PC-3 (cell line): ENCODE data around the gene MRPL20. TPM values are rescaled to one million over a fixed set of nuclear protein-coding genes. Genes with fewer than 3 reads are reported as not detected.

Source experiments
- ATAC-seq: fragments of 200-7000 bp; cut with Tn5 transposase; 2 replicates; pipeline ENCODE4 v1.9.1; 2020; ENCODE audit warnings: mild to moderate bottlenecking, moderate library complexity
- BruUV-seq: library from RNA; stranded (reverse); fragments of 400-500 nt; replicated peaks from 2 replicates; lab custom pipeline; 2021; lab: Mats Ljungman, UMichigan
- CTCF ChIA-PET: fragments of 300-600 bp; sonication (Branson Sonifier 250); formaldehyde crosslinking; loops from one replicate; lab custom pipeline; 2022; ENCODE audit warnings: antibody characterized with exemption; lab: Charles Lee
- POLR2A ChIA-PET: fragments of 300-600 bp; sonication (Branson Sonifier 250); formaldehyde crosslinking; loops from one replicate; lab custom pipeline; 2022; ENCODE audit warnings: antibody characterized with exemption; ENCODE audit not compliant: unreplicated experiment; lab: Charles Lee
- DNase-seq: peaks from one replicate; pipeline ENCODE4 v3.0.0-alpha.2; 2015
- H2AFZ ChIP-seq: fragments of 300-600 bp; sonication (generic); 2 replicates; pipeline ENCODE4 v1.6.0; 2016; ENCODE audit warnings: antibody characterized with exemption, low read length
- H3F3A ChIP-seq: fragments of 300-600 bp; sonication (generic); one replicate; pipeline ENCODE4 v1.6.0; 2017; ENCODE audit warnings: antibody characterized with exemption, low read length, control low read depth, mild to moderate bottlenecking; ENCODE audit not compliant: unreplicated experiment
- H3K27ac ChIP-seq: fragments of 300-600 bp; sonication (generic); 2 replicates; pipeline ENCODE4 v1.5.1; 2016; ENCODE audit warnings: mild to moderate bottlenecking, low read length
- H3K27me3 ChIP-seq: fragments of 300-600 bp; sonication (generic); 2 replicates; pipeline ENCODE4 v1.6.1; 2016; ENCODE audit warnings: low read length, mixed read lengths
- H3K36me3 ChIP-seq: fragments of 300-600 bp; sonication (generic); 2 replicates; pipeline ENCODE4 v1.6.1; 2016; ENCODE audit warnings: low read depth, mixed run types, low read length, mixed read lengths
- H3K4me1 ChIP-seq: fragments of 300-600 bp; sonication (generic); 2 replicates; pipeline ENCODE4 v1.5.1; 2016; ENCODE audit warnings: low read length; ENCODE audit not compliant: insufficient read depth
- H3K4me2 ChIP-seq: fragments of 300-600 bp; sonication (generic); 2 replicates; pipeline ENCODE4 v1.6.0; 2016; ENCODE audit warnings: low read length
- H3K4me3 ChIP-seq: fragments of 300-600 bp; sonication (generic); 2 replicates; pipeline ENCODE4 v1.5.1; 2016; ENCODE audit warnings: mild to moderate bottlenecking, low read length, mixed read lengths
- H3K79me2 ChIP-seq: fragments of 300-600 bp; sonication (generic); 2 replicates; pipeline ENCODE4 v1.6.1; 2017; ENCODE audit warnings: low read length, mixed read lengths
- H3K9ac ChIP-seq: fragments of 300-600 bp; sonication (generic); 2 replicates; pipeline ENCODE4 v1.6.0; 2016; ENCODE audit warnings: mild to moderate bottlenecking, low read length
- H3K9me2 ChIP-seq: fragments of 300-600 bp; sonication (generic); replicated peaks from 2 replicates; pipeline ENCODE4 v1.6.1; 2016; ENCODE audit warnings: mixed run types, low read length, mixed read lengths
- H3K9me3 ChIP-seq: fragments of 300-600 bp; sonication (generic); 2 replicates; pipeline ENCODE4 v1.6.1; 2016; ENCODE audit warnings: low read length, mixed read lengths
- H4K20me1 ChIP-seq: fragments of 300-600 bp; sonication (generic); 2 replicates; pipeline ENCODE4 v1.6.1; 2016; ENCODE audit warnings: low read length, mixed read lengths
- EZH2 ChIP-seq: fragments of 300-600 bp; sonication (generic); IDR thresholded peaks from one replicate; pipeline ENCODE4 v1.6.1; 2017; ENCODE audit warnings: antibody characterized with exemption, mild to moderate bottlenecking, low read length; ENCODE audit not compliant: unreplicated experiment
- EZH2phosphoT487 ChIP-seq: fragments of 300-600 bp; sonication (generic); IDR thresholded peaks from 2 replicates; pipeline ENCODE4 v1.6.1; 2018; ENCODE audit warnings: mild to moderate bottlenecking, antibody characterized with exemption, low read length, borderline replicate concordance
- intact Hi-C: fragments of 100-400 bp; cut with micrococcal nuclease; formaldehyde crosslinking; loops from 2 replicates; pipeline ENCODE4 v1.9.0; 2023
- total RNA-seq: library from RNA; depleted of rRNA; stranded (reverse); fragments of >200 nt; gene quantifications from 2 replicates; pipeline ENCODE4 v1.2.3, GENCODE V29; 2014
- TF ChIP-seq, protein P1 (sequence below): fragments of 300-600 bp; sonication (generic); conservative IDR thresholded peaks from 2 replicates; pipeline ENCODE4 v1.5.1; 2017; ENCODE audit warnings: antibody characterized with exemption, low read depth, mild to moderate bottlenecking, low read length

MRPL20 gene
- total RNA-seq, 1 experiment from 2014 or later: 506 TPM

- Histone ChIP-seq H3K9ac (peak within 1 kb of the TSS; percentile 98), H3K4me2 (peak within 1 kb of the TSS; percentile 92), H3K27me3 (no peaks in the 10 kb centered on the region), H3F3A (no peaks in the 10 kb centered on the region), H3K4me3 (peak within 1 kb of the TSS; percentile 94), H3K9me3 (no peaks in the 10 kb centered on the region), H3K4me1 (peaks cover 29% of the 10 kb centered on the region), H3K9me2 (no peaks in the 10 kb centered on the region), H3K36me3 (peaks cover 43% of the 10 kb centered on the region), H3K27ac (peak within 1 kb of the TSS; percentile 58), H4K20me1 (0 out of 2 replicates have a peak, but pooled peaks cover 6% of the 10 kb centered on the region), H2AFZ (peak within 1 kb of the TSS; percentile 65), H3K79me2 (peaks cover 76% of the 10 kb centered on the region)
- intact Hi-C loops: loop anchor here (2.0 kb wide), 2 partner anchors 23 to 105 kb away; no protein-coding TSS in a partner anchor
- TF ChIP-seq, protein P1, sequence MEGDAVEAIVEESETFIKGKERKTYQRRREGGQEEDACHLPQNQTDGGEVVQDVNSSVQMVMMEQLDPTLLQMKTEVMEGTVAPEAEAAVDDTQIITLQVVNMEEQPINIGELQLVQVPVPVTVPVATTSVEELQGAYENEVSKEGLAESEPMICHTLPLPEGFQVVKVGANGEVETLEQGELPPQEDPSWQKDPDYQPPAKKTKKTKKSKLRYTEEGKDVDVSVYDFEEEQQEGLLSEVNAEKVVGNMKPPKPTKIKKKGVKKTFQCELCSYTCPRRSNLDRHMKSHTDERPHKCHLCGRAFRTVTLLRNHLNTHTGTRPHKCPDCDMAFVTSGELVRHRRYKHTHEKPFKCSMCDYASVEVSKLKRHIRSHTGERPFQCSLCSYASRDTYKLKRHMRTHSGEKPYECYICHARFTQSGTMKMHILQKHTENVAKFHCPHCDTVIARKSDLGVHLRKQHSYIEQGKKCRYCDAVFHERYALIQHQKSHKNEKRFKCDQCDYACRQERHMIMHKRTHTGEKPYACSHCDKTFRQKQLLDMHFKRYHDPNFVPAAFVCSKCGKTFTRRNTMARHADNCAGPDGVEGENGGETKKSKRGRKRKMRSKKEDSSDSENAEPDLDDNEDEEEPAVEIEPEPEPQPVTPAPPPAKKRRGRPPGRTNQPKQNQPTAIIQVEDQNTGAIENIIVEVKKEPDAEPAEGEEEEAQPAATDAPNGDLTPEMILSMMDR: peak; percentile 54; the same call in 1 of the 2 replicates
- TF ChIP-seq EZH2phosphoT487: no peak
- BruUV-seq: no TSS peak
- peak; percentile 100 for DNase-seq
- CTCF ChIA-PET: interaction anchor here (0.5 to 1.0 kb wide), 4 partner anchors 23 to 106 kb away, joined by 3 to 9 read pairs (median 4); no protein-coding TSS in a partner anchor
- peak; percentile 86 for ATAC-seq
- POLR2A ChIA-PET: interaction anchor here (0.6 to 0.7 kb wide), 3 partner anchors 24 to 140 kb away, joined by 3 to 4 read pairs (median 3); partner anchors contain the start of gene AURKAIP1
These were observed 7.8 kb downstream of the MRPL20 start, which contains the start of gene CCNL2 for GRCh38 chr1:1399187-1399871. Gene CCNL2, minus strand, starts transcription at chr1:1399335. Its CDS starts 29 bp downstream, at chr1:1399306.

DNA sequence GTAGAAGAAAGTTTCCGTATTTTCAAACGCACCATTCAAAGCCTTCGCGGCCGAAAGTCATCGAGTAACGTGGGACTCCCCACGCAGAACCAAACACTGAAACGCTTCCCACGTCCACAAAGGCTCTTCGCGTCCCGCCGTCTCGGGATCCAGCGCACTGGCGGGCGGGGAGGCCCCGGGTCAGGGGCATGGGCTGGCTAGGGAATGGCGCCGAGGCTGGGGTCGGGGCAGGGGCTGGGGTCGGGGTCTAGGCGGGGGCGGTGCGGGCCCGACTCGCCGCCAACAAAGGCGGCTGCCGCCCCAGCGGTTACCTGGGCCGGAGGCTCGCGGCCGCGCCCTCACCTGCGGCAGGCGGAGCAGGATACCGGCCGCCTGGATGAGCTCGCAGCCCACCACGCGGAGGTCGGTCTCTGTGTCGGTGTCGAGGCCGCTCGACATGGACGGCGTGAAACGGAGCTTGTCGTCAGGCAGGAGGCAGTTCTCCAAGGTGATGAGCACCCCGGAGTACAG lies 8.4 kb downstream of the MRPL20 start:
- intact Hi-C loops: loop anchor here (2.0 kb wide), 2 partner anchors 22 to 106 kb away; no protein-coding TSS in a partner anchor
- peak overlapping the region; percentile 94 for H3K4me3 ChIP-seq
- CTCF ChIA-PET: interaction anchor here (0.5 to 1.0 kb wide), 4 partner anchors 23 to 107 kb away, joined by 3 to 9 read pairs (median 4); no protein-coding TSS in a partner anchor
- TF ChIP-seq, protein P1: no peak
- TF ChIP-seq EZH2phosphoT487: no peak
- TF ChIP-seq EZH2: no peak
- POLR2A ChIA-PET: interaction anchor here (0.6 to 0.7 kb wide), 3 partner anchors 23 to 140 kb away, joined by 3 to 4 read pairs (median 3); partner anchors contain the start of gene AURKAIP1
- ATAC-seq: peak; percentile 0; the same call in 1 of the 2 replicates
- H3K36me3 ChIP-seq: peaks cover 45% of the 10 kb centered on the region
- no peak for DNase-seq
- peak overlapping the region; percentile 52 for H2AFZ ChIP-seq
- no peaks in the 10 kb centered on the region for H3K9me2 ChIP-seq
- no TSS peak for BruUV-seq
- peak overlapping the region; percentile 58 for H3K27ac ChIP-seq
- H3K79me2 ChIP-seq: peaks cover 78% of the 10 kb centered on the region
- no peaks in the 10 kb centered on the region for H3K27me3 ChIP-seq
- H4K20me1 ChIP-seq: 0 out of 2 replicates have a peak, but pooled peaks cover 6% of the 10 kb centered on the region
- H3K4me2 ChIP-seq: peak overlapping the region; percentile 89
- H3K4me1 ChIP-seq: peaks cover 29% of the 10 kb centered on the region
- no peaks in the 10 kb centered on the region for H3K9me3 ChIP-seq
- no peaks in the 10 kb centered on the region for H3F3A ChIP-seq
- peak overlapping the region; percentile 98 for H3K9ac ChIP-seq
